HG03439 (cell line): ENCODE data around the gene JAKMIP1.
"Not testable (repeated sequence)": the region's sequence is repeated elsewhere in the genome, so short reads cannot be mapped to it uniquely, and the experiment has no call there.

Source experiments
- ATAC-seq: cut with Tn5 transposase; IDR thresholded peaks from one replicate; pipeline ENCODE4 v1.9.1; 2021; ENCODE audit warnings: mild to moderate bottlenecking, moderate library complexity; ENCODE audit not compliant: unreplicated experiment

JAKMIP1 gene

GRCh38 chr4:6229671-6230501, 29.5 kb upstream of the JAKMIP1 start:
- no peak for ATAC-seq

GRCh38 chr4:6229095-6229494, 28.7 kb upstream of the JAKMIP1 start:
- no peak for ATAC-seq

GRCh38 chr4:6228158-6229067, 28.1 kb upstream of the JAKMIP1 start:
- ATAC-seq, result no peak

- ATAC-seq, result no peak
These were observed 27.2 kb upstream of the JAKMIP1 start for GRCh38 chr4:6227412-6228157.

GRCh38 chr4:6226506-6226905, 26.2 kb upstream of the JAKMIP1 start:
- ATAC-seq, result no peak

- ATAC-seq, result no peak
These were observed 25.1 kb upstream of the JAKMIP1 start for GRCh38 chr4:6225469-6225868.

- no peak for ATAC-seq
These were observed 24.4 kb upstream of the JAKMIP1 start for GRCh38 chr4:6224735-6225134.

GRCh38 chr4:6222761-6223292, 22.5 kb upstream of the JAKMIP1 start:
- ATAC-seq, result no peak

GRCh38 chr4:6221851-6222760, 21.8 kb upstream of the JAKMIP1 start:
- ATAC-seq, result no peak

GRCh38 chr4:6221301-6221850, 21.0 kb upstream of the JAKMIP1 start:
- ATAC-seq, result no peak

- peak; percentile 93 for ATAC-seq
These were observed 17.5 kb upstream of the JAKMIP1 start for GRCh38 chr4:6217716-6218381.

GRCh38 chr4:6216588-6216987, 16.2 kb upstream of the JAKMIP1 start:
- ATAC-seq, result no peak

- no peak for ATAC-seq
These were observed 9.6 kb upstream of the JAKMIP1 start for GRCh38 chr4:6209921-6210320.

GRCh38 chr4:6209291-6209690, 8.9 kb upstream of the JAKMIP1 start:
- not testable (repeated sequence) for ATAC-seq

- no peak for ATAC-seq
These were observed 8.1 kb upstream of the JAKMIP1 start for GRCh38 chr4:6208416-6208815.

- ATAC-seq, result no peak
These were observed 7.3 kb upstream of the JAKMIP1 start for GRCh38 chr4:6207602-6208001.

GRCh38 chr4:6206771-6207290, 6.5 kb upstream of the JAKMIP1 start:
- no peak for ATAC-seq

- no peak for ATAC-seq
These were observed 5.6 kb upstream of the JAKMIP1 start for GRCh38 chr4:6205973-6206372.

GRCh38 chr4:6205567-6205931, 5.2 kb upstream of the JAKMIP1 start:
- ATAC-seq, result no peak
